Raji (cell line): ENCODE data around the gene MAP7.

Experiments used
- POLR2A ChIP-seq: IDR thresholded peaks from 2 replicates; pipeline ENCODE4 v1.6.1; 2011; ENCODE audit warnings: low read depth, low read length, control low read depth; ENCODE audit not compliant: insufficient read depth

Gene MAP7

GRCh38 chr6:136471922-136472321, 78.3 kb downstream of the MAP7 start:
- TF ChIP-seq POLR2A: no peak

DNA sequence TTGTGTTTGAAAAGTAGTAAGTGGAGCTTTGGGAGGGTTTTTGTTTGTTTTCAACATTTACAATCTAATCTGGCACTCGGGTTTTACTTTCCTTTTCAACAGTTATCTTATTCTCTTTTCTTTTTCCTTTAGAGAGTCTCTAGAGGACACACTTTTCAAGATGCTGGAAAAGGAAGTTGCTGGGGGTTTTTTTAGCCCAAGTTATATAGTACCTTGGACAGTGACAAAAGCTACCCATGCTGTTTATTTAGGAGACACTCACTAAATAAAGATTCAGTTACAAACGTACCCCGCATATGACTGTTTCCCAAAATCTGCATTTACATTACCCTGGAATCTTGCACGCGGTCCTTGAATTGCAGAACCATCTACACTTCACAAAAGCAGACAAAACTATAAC, 78.8 kb downstream of the MAP7 start:
- TF ChIP-seq POLR2A: no peak

- no peak for TF ChIP-seq POLR2A
These were observed 80.2 kb downstream of the MAP7 start for GRCh38 chr6:136470044-136470443.

GRCh38 chr6:136469154-136469553, 81.1 kb downstream of the MAP7 start:
- no peak for TF ChIP-seq POLR2A

GRCh38 chr6:136468711-136469110, 81.5 kb downstream of the MAP7 start:
- no peak for TF ChIP-seq POLR2A

- no peak for TF ChIP-seq POLR2A
These were observed 83.0 kb downstream of the MAP7 start for GRCh38 chr6:136467186-136467585.

DNA sequence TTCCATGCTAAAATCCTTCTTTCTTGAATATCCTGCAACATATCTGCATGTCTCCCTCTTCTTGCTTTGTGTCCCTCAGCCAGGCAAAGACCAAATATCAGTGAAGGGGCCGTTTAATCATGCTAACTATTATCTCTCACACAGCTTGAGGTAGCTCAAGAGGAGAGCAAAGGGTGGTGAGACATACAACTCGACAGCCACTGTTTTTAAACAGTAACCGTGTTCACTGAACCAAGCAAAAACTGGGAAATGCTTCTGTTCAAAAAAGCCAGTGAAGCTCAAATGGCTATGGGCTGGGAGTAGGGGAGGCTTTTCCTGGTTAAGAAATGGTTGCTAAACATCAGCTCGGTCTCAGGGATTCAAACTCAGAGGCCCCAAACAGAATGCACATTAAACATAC, 83.4 kb downstream of the MAP7 start:
- no peak for TF ChIP-seq POLR2A

DNA sequence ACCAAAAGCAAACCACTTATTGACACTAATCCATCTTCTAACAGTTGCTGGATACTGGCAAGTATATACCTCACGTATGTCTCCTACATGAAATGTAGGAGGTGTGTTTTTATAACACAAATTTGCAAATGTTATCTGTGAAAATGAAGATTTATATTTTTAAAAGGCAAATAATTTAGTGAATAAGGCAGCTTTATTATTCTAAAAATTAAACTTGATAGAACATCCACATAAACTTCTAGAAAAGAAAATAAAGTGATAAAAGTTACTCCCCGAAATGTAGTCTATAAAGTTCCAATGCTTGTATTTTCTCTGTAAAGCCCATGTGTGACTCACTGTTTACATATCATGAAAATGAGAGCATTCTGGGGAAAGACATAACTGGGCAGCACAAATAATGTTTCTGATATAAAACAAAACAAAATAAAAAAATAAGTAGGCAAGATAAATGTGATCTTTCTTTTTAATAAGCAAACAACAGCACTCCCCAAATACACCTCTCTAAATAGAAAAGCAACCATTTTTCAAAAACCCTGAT, 84.4 kb downstream of the MAP7 start:
- TF ChIP-seq POLR2A: no peak

GRCh38 chr6:136464874-136465273, 85.3 kb downstream of the MAP7 start:
- TF ChIP-seq POLR2A: no peak

DNA sequence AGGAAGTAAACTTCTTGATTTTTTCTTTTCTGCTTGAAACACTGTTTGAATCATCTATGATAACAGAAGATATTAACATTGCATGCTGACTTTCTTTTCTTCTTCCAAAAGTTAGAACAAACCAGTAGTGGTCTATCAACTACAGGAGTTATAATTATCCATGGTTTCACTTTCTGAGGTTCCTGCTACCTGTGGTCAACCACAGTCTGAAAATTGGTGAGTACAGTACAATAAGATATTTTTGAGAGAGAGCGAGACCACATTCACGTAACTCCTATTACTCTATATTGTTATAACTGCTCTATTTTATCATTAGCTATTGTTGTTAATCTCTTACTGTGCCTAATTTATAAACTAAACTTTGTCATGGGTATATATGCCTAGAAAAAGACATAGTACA, 86.1 kb downstream of the MAP7 start:
- TF ChIP-seq POLR2A: no peak

GRCh38 chr6:136463743-136464142, 86.5 kb downstream of the MAP7 start:
- TF ChIP-seq POLR2A: no peak

- no peak for TF ChIP-seq POLR2A
These were observed 103.5 kb downstream of the MAP7 start for GRCh38 chr6:136446579-136447187.

- TF ChIP-seq POLR2A: no peak
These were observed 104.1 kb downstream of the MAP7 start for GRCh38 chr6:136446145-136446544.

DNA sequence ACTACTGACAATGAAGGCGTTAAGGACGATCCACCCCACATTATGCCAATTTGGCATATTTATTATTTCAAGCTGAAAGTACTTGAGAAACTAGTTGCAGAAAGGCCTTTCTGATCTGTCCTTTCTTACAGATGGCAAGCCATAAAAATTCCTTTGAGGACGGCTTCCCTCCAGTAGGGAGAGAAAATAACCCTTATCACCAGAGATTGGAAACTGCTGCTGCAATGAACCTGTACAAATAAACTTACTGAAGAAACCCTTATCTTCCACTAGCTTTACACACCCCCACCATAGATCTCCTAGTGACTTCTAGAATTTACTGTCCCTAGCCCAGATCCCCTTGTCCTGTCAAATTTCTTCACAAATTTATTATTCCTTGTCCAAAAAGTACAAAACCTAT, 105.2 kb downstream of the MAP7 start:
- TF ChIP-seq POLR2A: no peak

DNA sequence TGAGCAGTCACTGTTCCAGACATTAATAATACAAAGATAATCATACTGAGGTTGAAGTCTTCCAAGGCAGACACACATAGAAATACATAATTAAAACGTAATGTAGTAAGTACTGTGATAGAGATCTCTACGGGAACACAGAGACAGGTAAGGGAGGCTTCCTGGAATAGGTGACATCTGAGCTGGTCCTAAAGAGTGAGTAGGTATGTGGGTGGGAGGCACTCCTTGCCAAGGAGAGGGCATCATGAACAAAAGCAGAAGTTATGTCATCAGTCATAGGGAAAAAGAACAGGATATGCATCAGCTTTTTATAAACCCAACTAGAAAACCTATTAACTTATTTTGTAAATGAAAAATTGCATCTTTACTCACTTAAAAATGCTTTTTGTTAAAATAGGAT, 110.0 kb downstream of the MAP7 start:
- no peak for TF ChIP-seq POLR2A

GRCh38 chr6:136439514-136440190, 110.6 kb downstream of the MAP7 start:
- no peak for TF ChIP-seq POLR2A

- TF ChIP-seq POLR2A: no peak
These were observed 111.8 kb downstream of the MAP7 start for GRCh38 chr6:136438441-136438840.
